Thyroid gland (tissue), 4 donors: ENCODE measurements around the gene SYCE3. TPM values are rescaled to one million over a fixed set of nuclear protein-coding genes. Genes with fewer than 3 reads are reported as not detected.
A peak's percentile ranks its signal among the peaks of the same experiment; 100 is the strongest.

Experiments used
- DNase-seq, 2 donors: peaks; one replicate each; pipeline ENCODE4 v3.0.0-alpha.2; 2019
- H3K27ac ChIP-seq, 3 donors: fragments of 200-600 bp; sonication (generic); 1 replicate in 2 of 3; 2 replicates in 1 of 3; pipeline ENCODE4 v1.5.1; 2016 to 2019; ENCODE audit warnings: mild to moderate bottlenecking in 1 of 3, moderate library complexity in 1 of 3
- H3K27me3 ChIP-seq: fragments of 200-600 bp; sonication (generic); one replicate; pipeline ENCODE4 v1.5.1; 2019
- H3K36me3 ChIP-seq, 2 donors: fragments of 200-600 bp; sonication (generic); one replicate each; pipeline ENCODE4 v1.5.1; 2016 to 2019
- H3K4me1 ChIP-seq, 2 donors: fragments of 200-600 bp; sonication (generic); one replicate each; pipeline ENCODE4 v1.5.1; 2017 to 2019
- H3K4me3 ChIP-seq, 3 donors: fragments of 200-600 bp; sonication (generic); replicated peaks in 1 of 3; 1 replicate in 2 of 3; 2 replicates in 1 of 3; pipeline ENCODE4 v1.5.1; 2016; ENCODE audit warnings: mild to moderate bottlenecking in 1 of 3
- H3K9me3 ChIP-seq: fragments of 200-600 bp; sonication (generic); one replicate; pipeline ENCODE4 v1.5.1; 2017
- POLR2A ChIP-seq, 2 donors: fragments of 450-650 bp; IDR thresholded peaks; one replicate each; pipeline ENCODE4 v1.6.1; 2017; ENCODE audit warnings: antibody characterized with exemption in 2 of 2, mild to moderate bottlenecking in 2 of 2, moderate library complexity in 1 of 2
- WGBS, 2 donors: methylation state at CpG; one replicate each; pipeline ENCODE4 v1.1.5; 2017; 5-methylcytosine and 5-hydroxymethylcytosine counted together
- intact Hi-C: fragments of 100-400 bp; cut with DNase I; formaldehyde crosslinking; loops from one replicate; pipeline ENCODE4 v1.15.1; 2023
- total RNA-seq, 4 donors: library from RNA; depleted of rRNA; stranded (reverse); fragments of >200 nt; gene quantifications; one replicate each; pipeline ENCODE4 v1.2.3, GENCODE V29; 2016
- TF ChIP-seq, protein P1 (sequence below), 6 experiments: fragments of 200-600 bp in 3 of 6; fragments of 450-650 bp in 3 of 6; sonication (generic) in 3 of 6; IDR thresholded peaks; one replicate each; pipeline ENCODE4 v1.5.1; 2016 to 2019; ENCODE audit warnings: antibody characterized with exemption in 6 of 6, mild to moderate bottlenecking in 2 of 6, inconsistent platforms in 1 of 6, moderate library complexity in 1 of 6

The SYCE3 gene
- total RNA-seq, 4 donors from 2014 or later: 3.5 to 6.0 (median 4.3) TPM; not detected in 1

DNA sequence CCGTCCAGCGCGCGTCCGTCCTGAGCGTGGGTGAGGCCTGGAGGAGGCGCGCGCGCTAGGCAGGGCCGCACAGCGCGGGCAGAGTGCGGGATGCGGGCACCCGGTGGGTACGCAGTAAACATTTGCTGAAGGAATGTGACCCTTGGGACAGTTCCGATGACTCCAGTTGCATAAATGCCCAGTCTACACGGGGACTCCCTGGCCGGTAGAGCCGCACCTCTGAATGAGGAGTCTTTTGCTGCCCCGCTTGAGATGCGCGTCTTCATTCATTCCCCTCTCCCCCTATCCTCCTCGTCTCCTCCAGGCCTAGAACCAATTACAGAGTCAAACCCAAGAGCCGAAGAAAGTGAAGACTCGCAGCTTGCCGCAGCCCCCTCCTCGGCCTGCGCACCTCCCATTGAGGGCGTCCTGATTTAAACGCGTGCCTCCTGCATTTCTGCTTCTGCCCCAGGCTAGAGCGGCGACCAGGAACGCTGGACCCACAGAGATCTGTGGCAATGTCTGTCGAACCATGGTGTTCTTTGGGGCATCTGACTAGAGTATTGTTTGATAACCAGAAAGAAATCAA is 20.7 kb upstream of the SYCE3 start:
- H3K4me3 ChIP-seq: peak overlapping the region; percentile 51 to 83 (median 80)
- peaks cover 12 to 31% of the 10 kb centered on the region in 2 donors for H3K4me1 ChIP-seq
- H3K9me3 ChIP-seq: no peaks in the 10 kb centered on the region
- no peak for DNase-seq
- no peak for TF ChIP-seq POLR2A (IDR thresholded peaks at IDR 0.05)
- TF ChIP-seq, protein P1, sequence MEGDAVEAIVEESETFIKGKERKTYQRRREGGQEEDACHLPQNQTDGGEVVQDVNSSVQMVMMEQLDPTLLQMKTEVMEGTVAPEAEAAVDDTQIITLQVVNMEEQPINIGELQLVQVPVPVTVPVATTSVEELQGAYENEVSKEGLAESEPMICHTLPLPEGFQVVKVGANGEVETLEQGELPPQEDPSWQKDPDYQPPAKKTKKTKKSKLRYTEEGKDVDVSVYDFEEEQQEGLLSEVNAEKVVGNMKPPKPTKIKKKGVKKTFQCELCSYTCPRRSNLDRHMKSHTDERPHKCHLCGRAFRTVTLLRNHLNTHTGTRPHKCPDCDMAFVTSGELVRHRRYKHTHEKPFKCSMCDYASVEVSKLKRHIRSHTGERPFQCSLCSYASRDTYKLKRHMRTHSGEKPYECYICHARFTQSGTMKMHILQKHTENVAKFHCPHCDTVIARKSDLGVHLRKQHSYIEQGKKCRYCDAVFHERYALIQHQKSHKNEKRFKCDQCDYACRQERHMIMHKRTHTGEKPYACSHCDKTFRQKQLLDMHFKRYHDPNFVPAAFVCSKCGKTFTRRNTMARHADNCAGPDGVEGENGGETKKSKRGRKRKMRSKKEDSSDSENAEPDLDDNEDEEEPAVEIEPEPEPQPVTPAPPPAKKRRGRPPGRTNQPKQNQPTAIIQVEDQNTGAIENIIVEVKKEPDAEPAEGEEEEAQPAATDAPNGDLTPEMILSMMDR (IDR thresholded peaks at IDR 0.05): no peak
- no peaks in the 10 kb centered on the region for H3K27me3 ChIP-seq
- intact Hi-C loops: loop anchor here (5.0 kb wide), 1 partner anchor 61 kb away; no protein-coding TSS in a partner anchor
- H3K36me3 ChIP-seq: no peaks in the 10 kb centered on the region
- 16 to 23% methylated on average over 18 of the region's 37 CpGs for WGBS, 2 donors
- H3K27ac ChIP-seq: peak overlapping the region in 2 of 3 donors; percentile 95 to 96

- WGBS, 2 donors: 0 to 1% methylated on average over 29 to 40 of the region's 96 CpGs
Measured at GRCh38 chr22:50582493-50583293, 20.0 kb upstream of the SYCE3 start, which contains the start of gene CHKB. CHKB (minus strand) TSS chr22:50582849; CDS start chr22:50582781, 68 bp downstream.

GRCh38 chr22:50581950-50582492 is 19.3 kb upstream of the SYCE3 start:
- no peak for TF ChIP-seq POLR2A (IDR thresholded peaks at IDR 0.05)
- TF ChIP-seq, protein P1 (IDR thresholded peaks at IDR 0.05): no peak
- no peak for DNase-seq
- Histone ChIP-seq H3K4me3 (peak overlapping the region; percentile 75 to 95 (median 80)), H3K36me3 (no peaks in the 10 kb centered on the region), H3K9me3 (no peaks in the 10 kb centered on the region), H3K27me3 (no peaks in the 10 kb centered on the region), H3K4me1 (peaks cover 13 to 35% of the 10 kb centered on the region in 2 donors), H3K27ac (peak overlapping the region; percentile 95 to 98 (median 96))
- intact Hi-C loops: loop anchor here (5.0 kb wide), 1 partner anchor 60 kb away; no protein-coding TSS in a partner anchor
- 20% methylated on average over 8 of the region's 39 CpGs; no CpG with 5 or more reads in 1 of the 2 donors for WGBS, 2 donors

More at GRCh38 chr22:50582493-50583293, 20.0 kb upstream of the SYCE3 start, which contains the start of gene CHKB:
- peak within 1 kb of the TSS; percentile 75 to 95 (median 80) for H3K4me3 ChIP-seq
- DNase-seq: peak; percentile 99 to 100
- peak within 1 kb of the TSS; percentile 95 to 98 (median 96) for H3K27ac ChIP-seq
- H3K4me1 ChIP-seq: peaks cover 13 to 35% of the 10 kb centered on the region in 2 donors
- no peaks in the 10 kb centered on the region for H3K9me3 ChIP-seq
- TF ChIP-seq, protein P1 (IDR thresholded peaks at IDR 0.05): no peak
- peak; percentile 64 to 94 for TF ChIP-seq POLR2A (IDR thresholded peaks at IDR 0.05)
- no peaks in the 10 kb centered on the region for H3K27me3 ChIP-seq
- intact Hi-C loops: loop anchor here (5.0 kb wide), 1 partner anchor 60 kb away; no protein-coding TSS in a partner anchor
- H3K36me3 ChIP-seq: no peaks in the 10 kb centered on the region

DNA sequence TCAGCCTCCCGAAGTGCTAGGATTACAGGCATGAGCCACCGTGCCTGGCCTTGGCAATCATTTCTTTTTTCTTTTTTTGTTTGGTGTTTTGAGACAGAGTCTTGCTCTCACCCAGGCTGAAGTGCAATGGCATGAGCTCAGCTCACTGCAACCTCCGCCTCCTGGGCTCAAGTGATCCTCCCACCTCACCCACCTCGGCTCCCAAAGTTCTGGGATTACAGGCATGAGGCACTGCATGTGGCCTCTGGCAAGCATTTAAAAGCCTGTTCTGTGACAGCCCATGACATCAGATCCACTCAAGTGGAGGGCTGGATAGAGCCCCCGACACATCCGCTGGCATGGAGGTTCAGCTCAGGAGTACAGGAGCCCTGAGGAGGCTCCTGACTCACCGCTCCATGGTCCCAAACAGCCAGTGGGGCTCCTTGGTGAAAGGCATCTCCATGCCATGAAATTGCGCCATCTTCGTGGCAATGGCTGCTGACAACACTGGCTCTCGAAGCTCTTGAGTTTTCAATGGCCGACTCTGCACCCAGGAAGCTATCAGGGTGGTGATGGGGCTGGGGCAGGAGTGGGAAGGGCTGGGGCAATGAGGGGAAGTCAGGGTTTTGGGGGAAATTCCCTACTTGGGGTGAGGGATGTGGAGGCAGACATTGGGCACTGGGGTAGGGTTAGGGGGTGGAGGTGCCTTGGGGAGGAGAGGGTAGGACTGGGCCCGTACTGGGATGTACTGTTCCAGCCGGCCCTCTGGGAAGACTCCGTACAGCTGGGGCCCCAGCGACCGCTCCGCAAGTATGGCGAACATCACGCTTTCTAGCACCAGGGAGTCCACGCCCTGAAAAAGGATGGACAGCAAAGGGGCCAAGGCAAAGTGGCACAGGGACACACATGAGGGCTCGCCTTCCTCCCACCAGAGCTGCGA is 18.6 kb upstream of the SYCE3 start:
- Histone ChIP-seq H3K36me3 (no peaks in the 10 kb centered on the region), H3K9me3 (no peaks in the 10 kb centered on the region), H3K27ac (peak overlapping the region in 2 of 3 donors; percentile 95 to 96), H3K4me3 (peak overlapping the region in 2 of 3 donors; percentile 80 to 95), H3K27me3 (no peaks in the 10 kb centered on the region), H3K4me1 (peaks cover 13 to 35% of the 10 kb centered on the region in 2 donors)
- no peak for TF ChIP-seq POLR2A (IDR thresholded peaks at IDR 0.05)
- TF ChIP-seq, protein P1 (IDR thresholded peaks at IDR 0.05): no peak
- 84 to 93% methylated on average over 18 to 21 of the region's 22 CpGs for WGBS, 2 donors
- intact Hi-C loops: loop anchor here (5.0 kb wide), 1 partner anchor 59 kb away; no protein-coding TSS in a partner anchor
- no peak for DNase-seq
